Activated naive CD4-positive, alpha-beta T cell treated with anti-CD3 and anti-CD28 coated beads, Interleukin-2, amount 10 ng/mL, durations not matched to agents 7 days and 5 days (primary cell): ENCODE results near the gene VAMP1.

Source experiments
- CTCF ChIA-PET: fragments of 350-600 bp; sonication (Branson Sonifier 250); formaldehyde crosslinking; loops from one replicate; lab custom pipeline; 2021; ENCODE audit warnings: antibody characterized with exemption; lab: Charles Lee
- DNase-seq: peaks from one replicate; pipeline ENCODE4 v3.0.0-alpha.2; 2020
- H3K27ac Mint-ChIP-seq: one replicate; pipeline ENCODE4 v1.8.0; 2021; ENCODE audit warnings: mild to moderate bottlenecking, moderate library complexity, mixed read lengths
- H3K27me3 Mint-ChIP-seq: one replicate; pipeline ENCODE4 v1.8.0; 2021; ENCODE audit warnings: mild to moderate bottlenecking, mixed read lengths
- H3K36me3 Mint-ChIP-seq: one replicate; pipeline ENCODE4 v1.8.0; 2021; ENCODE audit warnings: mixed read lengths
- H3K4me1 Mint-ChIP-seq: one replicate; pipeline ENCODE4 v1.8.0; 2021; ENCODE audit warnings: mixed read lengths
- H3K4me3 Mint-ChIP-seq: one replicate; pipeline ENCODE4 v1.8.0; 2021; ENCODE audit warnings: mild to moderate bottlenecking, moderate library complexity, mixed read lengths
- H3K9me3 Mint-ChIP-seq: one replicate; pipeline ENCODE4 v1.8.0; 2021; ENCODE audit warnings: mixed read lengths

The VAMP1 gene

GRCh38 chr12:6420364-6420763 lies 50.1 kb downstream of the VAMP1 start:
- CTCF ChIA-PET: interaction anchor here (0.7 to 1.3 kb wide), 4 partner anchors 45 to 103 kb away, joined by 3 to 5 read pairs (median 3); no protein-coding TSS in a partner anchor
- H3K27me3 Mint-ChIP-seq: peaks cover 20% of the 10 kb centered on the region
- DNase-seq: no peak
- no peaks in the 10 kb centered on the region for H3K36me3 Mint-ChIP-seq
- no peaks in the 10 kb centered on the region for H3K9me3 Mint-ChIP-seq
- H3K4me1 Mint-ChIP-seq: peaks cover 26% of the 10 kb centered on the region
- H3K4me3 Mint-ChIP-seq: no peak overlapping the region
- H3K27ac Mint-ChIP-seq: no peak overlapping the region

GRCh38 chr12:6418796-6419195 lies 51.7 kb downstream of the VAMP1 start:
- CTCF ChIA-PET: no interaction called here
- peaks cover 23% of the 10 kb centered on the region for H3K27me3 Mint-ChIP-seq
- no peaks in the 10 kb centered on the region for H3K9me3 Mint-ChIP-seq
- peaks cover 17% of the 10 kb centered on the region for H3K4me1 Mint-ChIP-seq
- no peak overlapping the region for H3K4me3 Mint-ChIP-seq
- H3K36me3 Mint-ChIP-seq: no peaks in the 10 kb centered on the region
- H3K27ac Mint-ChIP-seq: no peak overlapping the region
- no peak for DNase-seq

GRCh38 chr12:6416596-6416995 lies 53.9 kb downstream of the VAMP1 start:
- Mint-ChIP-seq H3K4me3 (no peak overlapping the region), H3K27me3 (peaks cover 24% of the 10 kb centered on the region), H3K36me3 (no peaks in the 10 kb centered on the region), H3K9me3 (no peaks in the 10 kb centered on the region), H3K4me1 (peaks cover 11% of the 10 kb centered on the region), H3K27ac (no peak overlapping the region)
- no peak for DNase-seq
- CTCF ChIA-PET: no interaction called here
